ENCODE data around the gene OLIG1.

DNA sequence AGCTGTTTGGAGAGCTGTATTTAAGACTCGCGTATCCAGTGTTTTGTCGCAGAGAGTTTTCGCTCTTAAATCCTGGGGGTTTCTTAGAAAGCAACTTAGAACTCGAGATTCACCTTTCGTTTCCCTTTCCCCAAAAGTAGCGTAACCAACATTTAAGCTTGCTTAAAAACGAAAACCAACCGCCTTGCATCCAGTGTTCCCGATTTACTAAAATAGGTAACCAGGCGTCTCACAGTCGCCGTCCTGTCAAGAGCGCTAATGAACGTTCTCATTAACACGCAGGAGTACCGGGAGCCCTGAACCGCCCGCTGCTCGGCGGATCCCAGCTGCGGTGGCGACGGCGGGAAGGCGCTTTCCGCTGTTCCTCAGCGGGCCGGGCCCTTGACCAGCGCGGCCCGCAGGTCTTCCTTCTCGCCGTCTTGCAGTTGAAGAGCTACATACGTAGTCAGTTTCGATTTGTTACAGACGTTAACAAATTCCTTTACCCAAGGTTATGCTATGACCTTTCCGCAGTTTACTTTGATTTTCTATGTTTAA is 1.9 kb downstream of the OLIG1 start:
- TF ChIP-seq, protein P1, sequence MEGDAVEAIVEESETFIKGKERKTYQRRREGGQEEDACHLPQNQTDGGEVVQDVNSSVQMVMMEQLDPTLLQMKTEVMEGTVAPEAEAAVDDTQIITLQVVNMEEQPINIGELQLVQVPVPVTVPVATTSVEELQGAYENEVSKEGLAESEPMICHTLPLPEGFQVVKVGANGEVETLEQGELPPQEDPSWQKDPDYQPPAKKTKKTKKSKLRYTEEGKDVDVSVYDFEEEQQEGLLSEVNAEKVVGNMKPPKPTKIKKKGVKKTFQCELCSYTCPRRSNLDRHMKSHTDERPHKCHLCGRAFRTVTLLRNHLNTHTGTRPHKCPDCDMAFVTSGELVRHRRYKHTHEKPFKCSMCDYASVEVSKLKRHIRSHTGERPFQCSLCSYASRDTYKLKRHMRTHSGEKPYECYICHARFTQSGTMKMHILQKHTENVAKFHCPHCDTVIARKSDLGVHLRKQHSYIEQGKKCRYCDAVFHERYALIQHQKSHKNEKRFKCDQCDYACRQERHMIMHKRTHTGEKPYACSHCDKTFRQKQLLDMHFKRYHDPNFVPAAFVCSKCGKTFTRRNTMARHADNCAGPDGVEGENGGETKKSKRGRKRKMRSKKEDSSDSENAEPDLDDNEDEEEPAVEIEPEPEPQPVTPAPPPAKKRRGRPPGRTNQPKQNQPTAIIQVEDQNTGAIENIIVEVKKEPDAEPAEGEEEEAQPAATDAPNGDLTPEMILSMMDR (IDR thresholded peaks at IDR 0.05; ENCODE audit: control extremely low read depth in 1 of 3, insufficient read depth in 1 of 3, low read depth in 1 of 3, low read length in 3 of 3) = no peak
- TF ChIP-seq POLR2AphosphoS5 (IDR thresholded peaks at IDR 0.05; ENCODE audit: low read depth, low read length) = no peak

Measured in H1 (cell line).